Measurements from ENCODE around the gene EPHB4.

Gene EPHB4

GRCh38 chr7:100789055-100789454, 38.3 kb downstream of the EPHB4 start:
- in situ Hi-C loops (cut with HindIII; ENCODE audit: low sequenced_read_pairs) = no loop called here
- no peak for TF ChIP-seq CTCF (IDR thresholded peaks at IDR 0.05; ENCODE audit: low read depth, low read length, missing control alignments)
- DNase-seq (ENCODE audit: low read depth) = no peak
- no peak overlapping the region for H3K4me3 ChIP-seq (ENCODE audit: low read depth, low read length)

- H3K4me3 ChIP-seq (ENCODE audit: low read depth, low read length) = no peak overlapping the region
- no peak for TF ChIP-seq CTCF (IDR thresholded peaks at IDR 0.05; ENCODE audit: low read depth, low read length, missing control alignments)
- in situ Hi-C loops (cut with HindIII; ENCODE audit: low sequenced_read_pairs) = no loop called here
- no peak for DNase-seq (ENCODE audit: low read depth)
Observed at GRCh38 chr7:100786323-100786722, 41.0 kb downstream of the EPHB4 start.

- H3K4me3 ChIP-seq (ENCODE audit: low read depth, low read length) = no peak overlapping the region
- in situ Hi-C loops (cut with HindIII; ENCODE audit: low sequenced_read_pairs) = no loop called here
- no peak for DNase-seq (ENCODE audit: low read depth)
- no peak for TF ChIP-seq CTCF (IDR thresholded peaks at IDR 0.05; ENCODE audit: low read depth, low read length, missing control alignments)
Observed at GRCh38 chr7:100785878-100786277, 41.4 kb downstream of the EPHB4 start.

GRCh38 chr7:100783804-100784203, 43.5 kb downstream of the EPHB4 start:
- H3K4me3 ChIP-seq (ENCODE audit: low read depth, low read length) = no peak overlapping the region
- no peak for DNase-seq (ENCODE audit: low read depth)
- in situ Hi-C loops (cut with HindIII; ENCODE audit: low sequenced_read_pairs) = no loop called here
- TF ChIP-seq CTCF (IDR thresholded peaks at IDR 0.05; ENCODE audit: low read depth, low read length, missing control alignments) = no peak

- in situ Hi-C loops (cut with HindIII; ENCODE audit: low sequenced_read_pairs) = no loop called here
- DNase-seq (ENCODE audit: low read depth) = no peak
- no peak for TF ChIP-seq CTCF (IDR thresholded peaks at IDR 0.05; ENCODE audit: low read depth, low read length, missing control alignments)
- no peak overlapping the region for H3K4me3 ChIP-seq (ENCODE audit: low read depth, low read length)
Observed at GRCh38 chr7:100781255-100781654, 46.1 kb downstream of the EPHB4 start.

- H3K4me3 ChIP-seq (ENCODE audit: low read depth, low read length) = no peak overlapping the region
- TF ChIP-seq CTCF (IDR thresholded peaks at IDR 0.05; ENCODE audit: low read depth, low read length, missing control alignments) = no peak
- in situ Hi-C loops (cut with HindIII; ENCODE audit: low sequenced_read_pairs) = no loop called here
Observed at GRCh38 chr7:100779359-100779758, 48.0 kb downstream of the EPHB4 start.

GRCh38 chr7:100778061-100778621, 49.2 kb downstream of the EPHB4 start:
- no peak overlapping the region for H3K4me3 ChIP-seq (ENCODE audit: low read depth, low read length)
- no peak for DNase-seq (ENCODE audit: low read depth)
- in situ Hi-C loops (cut with HindIII; ENCODE audit: low sequenced_read_pairs) = no loop called here
- TF ChIP-seq CTCF (IDR thresholded peaks at IDR 0.05; ENCODE audit: low read depth, low read length, missing control alignments) = no peak

More at GRCh38 chr7:100779359-100779758, 48.0 kb downstream of the EPHB4 start:
- DNase-seq (ENCODE audit: low read depth) = no peak

All from astrocyte of the cerebellum (primary cell).